Measurements from ENCODE around the gene SPDYE4.

Gene SPDYE4

GRCh38 chr17:8744086-8744785 lies 14.1 kb downstream of the SPDYE4 start:
- Histone ChIP-seq H3K4me3 (ENCODE audit: low read length, poor library complexity, severe bottlenecking) (no peak overlapping the region), H3K79me2 (ENCODE audit: insufficient read depth, low read length) (no peaks in the 10 kb centered on the region), H3F3A (ENCODE audit: low read depth) (no peaks in the 10 kb centered on the region), H4K20me1 (ENCODE audit: insufficient read depth, low read length, poor library complexity, severe bottlenecking) (no peaks in the 10 kb centered on the region), H3K4me2 (ENCODE audit: low read depth, low read length, poor library complexity, severe bottlenecking) (no peak overlapping the region), H3K27me3 (ENCODE audit: insufficient read depth, low read length, poor library complexity, severe bottlenecking) (no peaks in the 10 kb centered on the region), H3K9ac (ENCODE audit: low read depth, low read length, poor library complexity, severe bottlenecking) (no peak overlapping the region), H3K4me1 (ENCODE audit: insufficient read depth, low read length, poor library complexity, severe bottlenecking) (peaks cover 12% of the 10 kb centered on the region), H3K9me2 (replicated peaks; ENCODE audit: low read depth, low read length) (no peaks in the 10 kb centered on the region), H3K36me3 (ENCODE audit: insufficient read depth, low read length) (no peaks in the 10 kb centered on the region), H2AFZ (ENCODE audit: low read length) (no peak overlapping the region), H3K9me3 (ENCODE audit: insufficient read depth, low read depth, low read length) (no peaks in the 10 kb centered on the region)
- TF ChIP-seq EZH2phosphoT487 (IDR thresholded peaks at IDR 0.05; ENCODE audit: borderline replicate concordance) = no peak
- TF ChIP-seq, protein P1, sequence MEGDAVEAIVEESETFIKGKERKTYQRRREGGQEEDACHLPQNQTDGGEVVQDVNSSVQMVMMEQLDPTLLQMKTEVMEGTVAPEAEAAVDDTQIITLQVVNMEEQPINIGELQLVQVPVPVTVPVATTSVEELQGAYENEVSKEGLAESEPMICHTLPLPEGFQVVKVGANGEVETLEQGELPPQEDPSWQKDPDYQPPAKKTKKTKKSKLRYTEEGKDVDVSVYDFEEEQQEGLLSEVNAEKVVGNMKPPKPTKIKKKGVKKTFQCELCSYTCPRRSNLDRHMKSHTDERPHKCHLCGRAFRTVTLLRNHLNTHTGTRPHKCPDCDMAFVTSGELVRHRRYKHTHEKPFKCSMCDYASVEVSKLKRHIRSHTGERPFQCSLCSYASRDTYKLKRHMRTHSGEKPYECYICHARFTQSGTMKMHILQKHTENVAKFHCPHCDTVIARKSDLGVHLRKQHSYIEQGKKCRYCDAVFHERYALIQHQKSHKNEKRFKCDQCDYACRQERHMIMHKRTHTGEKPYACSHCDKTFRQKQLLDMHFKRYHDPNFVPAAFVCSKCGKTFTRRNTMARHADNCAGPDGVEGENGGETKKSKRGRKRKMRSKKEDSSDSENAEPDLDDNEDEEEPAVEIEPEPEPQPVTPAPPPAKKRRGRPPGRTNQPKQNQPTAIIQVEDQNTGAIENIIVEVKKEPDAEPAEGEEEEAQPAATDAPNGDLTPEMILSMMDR (conservative IDR thresholded peaks at IDR 0.05; ENCODE audit: low read length) = no peak

DNA sequence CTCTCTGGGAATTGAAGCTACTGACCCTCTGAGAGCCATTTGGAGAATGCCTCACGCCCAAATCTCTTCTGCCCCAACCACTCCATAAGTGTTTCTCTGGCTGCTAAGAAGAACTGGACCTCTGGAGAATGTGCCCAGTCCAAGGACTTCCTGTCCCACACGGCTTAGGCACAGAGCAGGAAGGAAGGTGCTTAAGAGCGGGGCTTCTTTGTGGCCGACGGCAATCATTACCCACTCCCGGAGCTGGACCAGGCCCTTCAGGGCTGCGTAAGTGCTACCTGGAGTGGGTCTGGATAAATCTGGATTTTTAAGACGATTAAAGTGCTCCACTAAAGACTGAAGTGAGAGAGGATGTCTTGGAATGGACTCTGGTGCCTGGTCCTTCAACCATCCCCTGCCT lies 15.5 kb downstream of the SPDYE4 start:
- TF ChIP-seq, protein P1 (conservative IDR thresholded peaks at IDR 0.05; ENCODE audit: low read length) = no peak
- no peak for TF ChIP-seq EZH2phosphoT487 (IDR thresholded peaks at IDR 0.05; ENCODE audit: borderline replicate concordance)
- Histone ChIP-seq H3K4me2 (ENCODE audit: low read depth, low read length, poor library complexity, severe bottlenecking) (no peak overlapping the region), H3K4me3 (ENCODE audit: low read length, poor library complexity, severe bottlenecking) (no peak overlapping the region), H3K9me3 (ENCODE audit: insufficient read depth, low read depth, low read length) (no peaks in the 10 kb centered on the region), H3K27me3 (ENCODE audit: insufficient read depth, low read length, poor library complexity, severe bottlenecking) (no peaks in the 10 kb centered on the region), H4K20me1 (ENCODE audit: insufficient read depth, low read length, poor library complexity, severe bottlenecking) (no peaks in the 10 kb centered on the region), H3K36me3 (ENCODE audit: insufficient read depth, low read length) (no peaks in the 10 kb centered on the region), H3K9me2 (replicated peaks; ENCODE audit: low read depth, low read length) (no peaks in the 10 kb centered on the region), H3K4me1 (ENCODE audit: insufficient read depth, low read length, poor library complexity, severe bottlenecking) (peaks cover 12% of the 10 kb centered on the region), H3F3A (ENCODE audit: low read depth) (no peaks in the 10 kb centered on the region), H3K79me2 (ENCODE audit: insufficient read depth, low read length) (no peaks in the 10 kb centered on the region), H2AFZ (ENCODE audit: low read length) (no peak overlapping the region), H3K9ac (ENCODE audit: low read depth, low read length, poor library complexity, severe bottlenecking) (no peak overlapping the region)

DNA sequence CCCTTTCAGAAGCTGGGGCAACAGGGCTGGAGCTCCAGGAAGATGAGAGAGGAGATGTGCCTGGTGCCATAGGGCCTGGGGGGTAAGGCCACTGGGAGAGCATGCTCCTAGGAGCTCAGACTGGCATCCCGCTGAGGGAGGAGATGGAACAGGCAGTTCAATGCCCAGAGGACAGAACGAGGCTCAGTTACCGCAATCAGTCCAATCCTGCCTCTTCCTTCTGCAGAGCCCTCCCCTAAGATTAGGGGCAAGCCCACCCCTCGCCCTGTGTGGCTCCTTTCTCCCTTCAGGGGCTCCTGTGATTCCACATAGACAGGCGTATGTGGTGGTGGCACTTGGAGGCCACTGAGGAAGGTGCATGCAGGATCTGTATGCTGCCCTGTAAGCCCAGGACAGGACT lies 16.1 kb downstream of the SPDYE4 start:
- Histone ChIP-seq H3K79me2 (ENCODE audit: insufficient read depth, low read length) (no peaks in the 10 kb centered on the region), H3K4me2 (ENCODE audit: low read depth, low read length, poor library complexity, severe bottlenecking) (no peak overlapping the region), H4K20me1 (ENCODE audit: insufficient read depth, low read length, poor library complexity, severe bottlenecking) (no peaks in the 10 kb centered on the region), H3K4me1 (ENCODE audit: insufficient read depth, low read length, poor library complexity, severe bottlenecking) (peaks cover 12% of the 10 kb centered on the region), H3K36me3 (ENCODE audit: insufficient read depth, low read length) (no peaks in the 10 kb centered on the region), H2AFZ (ENCODE audit: low read length) (peak overlapping the region; percentile 24; the same call in 1 of the 2 replicates), H3K9me3 (ENCODE audit: insufficient read depth, low read depth, low read length) (no peaks in the 10 kb centered on the region), H3F3A (ENCODE audit: low read depth) (no peaks in the 10 kb centered on the region), H3K27me3 (ENCODE audit: insufficient read depth, low read length, poor library complexity, severe bottlenecking) (no peaks in the 10 kb centered on the region), H3K9me2 (replicated peaks; ENCODE audit: low read depth, low read length) (no peaks in the 10 kb centered on the region), H3K9ac (ENCODE audit: low read depth, low read length, poor library complexity, severe bottlenecking) (no peak overlapping the region), H3K4me3 (ENCODE audit: low read length, poor library complexity, severe bottlenecking) (no peak overlapping the region)
- no peak for TF ChIP-seq EZH2phosphoT487 (IDR thresholded peaks at IDR 0.05; ENCODE audit: borderline replicate concordance)
- TF ChIP-seq, protein P1 (conservative IDR thresholded peaks at IDR 0.05; ENCODE audit: low read length) = no peak
